ENCODE results near the gene CLBA1. TPM values are rescaled to one million over a fixed set of nuclear protein-coding genes. Genes with fewer than 3 reads are reported as not detected.

Gene CLBA1
- total and polyA plus RNA-seq, 4 donors = 12.3 to 22.3 (median 13.8) TPM

- Histone ChIP-seq H3K27ac (ENCODE audit: low read depth in 1 of 2, low read length in 1 of 2) (peak overlapping the region in 1 of 2 donors; percentile 62), H3K9ac (ENCODE audit: insufficient read depth in 1 of 2, low read length in 2 of 2) (no peak overlapping the region)
- no peak for DNase-seq
These were observed 11.4 kb upstream of the CLBA1 start for GRCh38 chr14:104974146-104974541.

GRCh38 chr14:104974665-104975390 is 10.8 kb upstream of the CLBA1 start:
- Histone ChIP-seq H3K9ac (ENCODE audit: insufficient read depth in 1 of 2, low read length in 2 of 2) (no peak overlapping the region), H3K4me3 (no peak overlapping the region), H3K27ac (ENCODE audit: low read depth in 1 of 2, low read length in 1 of 2) (peak overlapping the region in 1 of 2 donors; percentile 26), H3K9me3 (ENCODE audit: control insufficient read depth in 4 of 4, insufficient read depth in 3 of 4, low read length in 3 of 4) (no peaks in the 10 kb centered on the region), H3K27me3 (ENCODE audit: control insufficient read depth in 3 of 3, insufficient read depth in 3 of 3, low read length in 2 of 3) (peaks cover 0 to 2% (median 0%) of the 10 kb centered on the region in 3 donors), H3K4me1 (ENCODE audit: control insufficient read depth in 5 of 5, insufficient read depth in 5 of 5, low read length in 5 of 5) (peaks cover 3 to 47% (median 5%) of the 10 kb centered on the region in 5 donors), H3K36me3 (ENCODE audit: control insufficient read depth in 4 of 4, insufficient read depth in 4 of 4, low read length in 4 of 4) (no peaks in the 10 kb centered on the region)
- 88 to 94% methylated on average over 14 of the region's 14 CpGs for WGBS, 2 donors
- DNase-seq = no peak
- ATAC-seq (ENCODE audit: insufficient read depth, low FRiP score) = no peak
- no peak for TF ChIP-seq CTCF (IDR thresholded peaks at IDR 0.05; ENCODE audit: control extremely low read depth, extremely low read depth)

More at GRCh38 chr14:104974146-104974541, 11.4 kb upstream of the CLBA1 start:
- ATAC-seq (ENCODE audit: insufficient read depth, low FRiP score) = no peak
- Histone ChIP-seq H3K36me3 (ENCODE audit: control insufficient read depth in 4 of 4, insufficient read depth in 4 of 4, low read length in 4 of 4) (no peaks in the 10 kb centered on the region), H3K27me3 (ENCODE audit: control insufficient read depth in 3 of 3, insufficient read depth in 3 of 3, low read length in 2 of 3) (peaks cover 0 to 2% (median 0%) of the 10 kb centered on the region in 3 donors), H3K9me3 (ENCODE audit: control insufficient read depth in 4 of 4, insufficient read depth in 3 of 4, low read length in 3 of 4) (no peaks in the 10 kb centered on the region), H3K4me1 (ENCODE audit: control insufficient read depth in 5 of 5, insufficient read depth in 5 of 5, low read length in 5 of 5) (peaks cover 3 to 45% (median 5%) of the 10 kb centered on the region in 5 donors), H3K4me3 (no peak overlapping the region)
- WGBS, 2 donors = 58 to 74% methylated on average over 13 of the region's 13 CpGs
- no peak for TF ChIP-seq CTCF (IDR thresholded peaks at IDR 0.05; ENCODE audit: control extremely low read depth, extremely low read depth)

- 55 to 56% methylated on average over 21 of the region's 21 CpGs for WGBS, 2 donors
- H3K27me3 ChIP-seq (ENCODE audit: control insufficient read depth in 3 of 3, insufficient read depth in 3 of 3, low read length in 2 of 3) = peaks cover 0 to 2% (median 0%) of the 10 kb centered on the region in 3 donors
- H3K36me3 ChIP-seq (ENCODE audit: control insufficient read depth in 4 of 4, insufficient read depth in 4 of 4, low read length in 4 of 4) = no peaks in the 10 kb centered on the region
- H3K4me3 ChIP-seq = no peak overlapping the region
- ATAC-seq (ENCODE audit: insufficient read depth, low FRiP score) (no peak), DNase-seq (peak in 1 of 3 donors; percentile 9)
- TF ChIP-seq CTCF (IDR thresholded peaks at IDR 0.05; ENCODE audit: control extremely low read depth, extremely low read depth) = no peak
- H3K27ac ChIP-seq (ENCODE audit: low read depth in 1 of 2, low read length in 1 of 2) = no peak overlapping the region
- no peaks in the 10 kb centered on the region for H3K9me3 ChIP-seq (ENCODE audit: control insufficient read depth in 4 of 4, insufficient read depth in 3 of 4, low read length in 3 of 4)
- H3K4me1 ChIP-seq (ENCODE audit: control insufficient read depth in 5 of 5, insufficient read depth in 5 of 5, low read length in 5 of 5) = peaks cover 3 to 47% (median 5%) of the 10 kb centered on the region in 5 donors
- no peak overlapping the region for H3K9ac ChIP-seq (ENCODE audit: insufficient read depth in 1 of 2, low read length in 2 of 2)
These were observed 9.9 kb upstream of the CLBA1 start for GRCh38 chr14:104975481-104976197.
